Testis (tissue), 3 donors: ENCODE measurements around the gene GABRB1. TPM values are rescaled to one million over a fixed set of nuclear protein-coding genes. Genes with fewer than 3 reads are reported as not detected.

ENCODE experiments used
- DNase-seq: peaks from one replicate; pipeline ENCODE4 v3.0.0-alpha.2; 2019
- H3K27ac ChIP-seq, 2 donors: fragments of 200-600 bp; sonication (generic); one replicate each; pipeline ENCODE4 v1.5.1; 2019
- H3K27me3 ChIP-seq: fragments of 200-600 bp; sonication (generic); one replicate; pipeline ENCODE4 v1.5.1; 2019
- H3K36me3 ChIP-seq: fragments of 200-600 bp; sonication (generic); one replicate; pipeline ENCODE4 v1.5.1; 2017; ENCODE audit warnings: low read depth; ENCODE audit errors: missing control alignments
- H3K4me1 ChIP-seq: fragments of 200-600 bp; sonication (generic); one replicate; pipeline ENCODE4 v1.5.1; 2019
- H3K4me3 ChIP-seq, 2 donors: fragments of 200-600 bp; sonication (generic); one replicate each; pipeline ENCODE4 v1.5.1; 2017 to 2019
- H3K9me3 ChIP-seq: fragments of 200-600 bp; sonication (generic); one replicate; pipeline ENCODE4 v1.5.1; 2017
- CTCF ChIP-seq, 3 experiments: fragments of 450-650 bp in 2 of 3; fragments of 200-600 bp in 1 of 3; sonication (generic) in 1 of 3; IDR thresholded peaks; one replicate each; pipeline ENCODE4 v1.5.1; 2016 to 2019; ENCODE audit warnings: antibody characterized with exemption in 3 of 3, mild to moderate bottlenecking in 2 of 3, moderate library complexity in 1 of 3
- POLR2A ChIP-seq: fragments of 450-650 bp; IDR thresholded peaks from one replicate; pipeline ENCODE4 v1.6.1; 2017; ENCODE audit warnings: antibody characterized with exemption, mild to moderate bottlenecking, moderate library complexity
- WGBS, 2 donors: methylation state at CpG; one replicate each; pipeline ENCODE4 v1.1.5; 2018; 5-methylcytosine and 5-hydroxymethylcytosine counted together
- intact Hi-C: fragments of 100-400 bp; cut with DNase I; formaldehyde crosslinking; loops from one replicate; pipeline ENCODE4 v1.15.1; 2023; ENCODE audit warnings: low total_unique reads
- polyA plus RNA-seq: library from polyadenylated mRNA; stranded (reverse); fragments of 350-450 nt; fragmentation: Illumina TruSeq; extraction: RNeasy Lipid Tissue Mini Kit (QIAGEN cat#74804); gene quantifications from one replicate; pipeline ENCODE4 v1.2.3, GENCODE V29; 2014; ENCODE audit warnings: low read depth, low replicate concordance; ENCODE audit not compliant: insufficient read depth
- total RNA-seq, 2 donors: library from RNA; depleted of rRNA; stranded (reverse); fragments of >200 nt; gene quantifications; one replicate each; pipeline ENCODE4 v1.2.3, GENCODE V29; 2016

Gene GABRB1
- total and polyA plus RNA-seq, 3 donors from 2014 or later, result 0.50 to 0.87 TPM; not detected in 1

- Histone ChIP-seq H3K27ac (no peak overlapping the region), H3K27me3 (no peaks in the 10 kb centered on the region), H3K9me3 (no peaks in the 10 kb centered on the region), H3K4me3 (no peak overlapping the region), H3K4me1 (no peaks in the 10 kb centered on the region), H3K36me3 (no peaks in the 10 kb centered on the region)
- no peak for TF ChIP-seq POLR2A
- TF ChIP-seq CTCF (IDR thresholded peaks at IDR 0.05), result no peak
- WGBS, 2 donors, result 85 to 88% methylated on average over 3 of the region's 3 CpGs
- DNase-seq, result no peak
- intact Hi-C loops, result no loop called here
Observed at GRCh38 chr4:47061435-47061834, 30.1 kb downstream of the GABRB1 start.

GRCh38 chr4:47065051-47065481 lies 33.7 kb downstream of the GABRB1 start:
- WGBS, 2 donors, result 78 to 81% methylated on average over 2 of the region's 2 CpGs
- no peaks in the 10 kb centered on the region for H3K36me3 ChIP-seq
- intact Hi-C loops, result no loop called here

DNA sequence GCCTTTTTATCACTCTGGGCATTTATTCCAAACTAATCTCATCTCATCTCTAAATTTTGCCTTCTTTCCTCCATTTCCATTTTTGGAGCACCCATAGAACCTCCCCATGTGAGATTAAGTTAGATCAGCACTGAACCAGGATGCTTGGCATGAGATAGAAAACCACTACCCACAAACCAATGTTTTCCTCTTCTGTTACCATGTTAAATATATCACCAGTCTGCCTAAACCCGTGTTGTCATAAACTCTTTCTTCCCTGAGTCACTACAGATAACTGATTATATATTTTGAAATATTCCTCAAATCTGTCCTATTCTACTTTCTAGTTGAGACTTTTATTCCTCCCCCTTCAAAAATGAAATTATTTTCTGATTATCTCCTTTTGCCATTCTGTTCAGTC lies 37.6 kb downstream of the GABRB1 start:
- intact Hi-C loops, result no loop called here
- TF ChIP-seq POLR2A (no peak), CTCF (IDR thresholded peaks at IDR 0.05) (no peak)
- WGBS, 2 donors, result 76 to 77% methylated on average over 1 of the region's 1 CpG

More at GRCh38 chr4:47065051-47065481, 33.7 kb downstream of the GABRB1 start:
- Histone ChIP-seq H3K27ac (no peak overlapping the region), H3K27me3 (no peaks in the 10 kb centered on the region), H3K4me3 (no peak overlapping the region), H3K9me3 (no peaks in the 10 kb centered on the region), H3K4me1 (no peaks in the 10 kb centered on the region)
- DNase-seq, result no peak
- TF ChIP-seq POLR2A (no peak), CTCF (IDR thresholded peaks at IDR 0.05) (no peak)

GRCh38 chr4:47071901-47072341 lies 40.6 kb downstream of the GABRB1 start:
- Histone ChIP-seq H3K27ac (no peak overlapping the region), H3K4me3 (no peak overlapping the region), H3K4me1 (no peaks in the 10 kb centered on the region), H3K27me3 (no peaks in the 10 kb centered on the region), H3K9me3 (no peaks in the 10 kb centered on the region), H3K36me3 (no peaks in the 10 kb centered on the region)
- 58 to 71% methylated on average over 1 of the region's 1 CpG for WGBS, 2 donors
- no peak for DNase-seq
- no peak for TF ChIP-seq POLR2A
- TF ChIP-seq CTCF (IDR thresholded peaks at IDR 0.05), result no peak
- intact Hi-C loops, result no loop called here

More for the DNA sequence above, 37.6 kb downstream of the GABRB1 start:
- no peak overlapping the region for H3K27ac ChIP-seq
- no peaks in the 10 kb centered on the region for H3K4me1 ChIP-seq
- no peak for DNase-seq
- H3K4me3 ChIP-seq, result no peak overlapping the region
- H3K9me3 ChIP-seq, result no peaks in the 10 kb centered on the region
- H3K36me3 ChIP-seq, result no peaks in the 10 kb centered on the region
- H3K27me3 ChIP-seq, result no peaks in the 10 kb centered on the region

GRCh38 chr4:47073647-47074046 lies 42.3 kb downstream of the GABRB1 start:
- Histone ChIP-seq H3K4me1 (no peaks in the 10 kb centered on the region), H3K9me3 (no peaks in the 10 kb centered on the region), H3K27me3 (no peaks in the 10 kb centered on the region), H3K36me3 (no peaks in the 10 kb centered on the region), H3K27ac (no peak overlapping the region), H3K4me3 (no peak overlapping the region)
- 85 to 91% methylated on average over 2 of the region's 2 CpGs for WGBS, 2 donors
- TF ChIP-seq POLR2A (no peak), CTCF (IDR thresholded peaks at IDR 0.05) (no peak)
- intact Hi-C loops, result no loop called here
- no peak for DNase-seq
